Glomerular visceral epithelial cell (primary cell): ENCODE results near the gene PLCD1.
A peak's percentile ranks its signal among the peaks of the same experiment; 100 is the strongest.
"Not testable (repeated sequence)": the region's sequence is repeated elsewhere in the genome, so short reads cannot be mapped to it uniquely, and the experiment has no call there.

Experiments used
- DNase-seq: peaks from one replicate; pipeline ENCODE4 v3.0.0-alpha.2; 2016; ENCODE audit errors: extremely low spot score

Gene PLCD1

DNA sequence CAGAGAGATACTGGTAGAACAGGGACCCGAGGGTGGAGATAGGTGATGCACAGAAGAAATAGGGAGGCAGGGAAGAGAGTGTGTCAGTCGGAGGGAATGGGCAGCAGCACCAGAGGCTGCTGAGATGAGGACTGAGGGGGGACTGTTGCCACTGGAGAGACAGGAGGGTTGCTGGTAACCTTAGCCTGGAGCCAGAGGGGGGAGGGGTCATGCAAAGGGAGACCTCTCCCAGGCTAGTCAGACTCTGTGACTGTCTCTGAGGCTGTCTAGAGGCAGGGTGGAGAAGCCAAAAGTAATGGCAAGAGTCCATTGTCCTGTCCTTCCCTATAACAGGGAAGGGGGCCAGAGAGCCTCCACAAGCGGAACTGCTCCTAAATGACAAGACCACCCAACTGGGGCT is 7.5 kb upstream of the PLCD1 start:
- DNase-seq, result no peak

DNA sequence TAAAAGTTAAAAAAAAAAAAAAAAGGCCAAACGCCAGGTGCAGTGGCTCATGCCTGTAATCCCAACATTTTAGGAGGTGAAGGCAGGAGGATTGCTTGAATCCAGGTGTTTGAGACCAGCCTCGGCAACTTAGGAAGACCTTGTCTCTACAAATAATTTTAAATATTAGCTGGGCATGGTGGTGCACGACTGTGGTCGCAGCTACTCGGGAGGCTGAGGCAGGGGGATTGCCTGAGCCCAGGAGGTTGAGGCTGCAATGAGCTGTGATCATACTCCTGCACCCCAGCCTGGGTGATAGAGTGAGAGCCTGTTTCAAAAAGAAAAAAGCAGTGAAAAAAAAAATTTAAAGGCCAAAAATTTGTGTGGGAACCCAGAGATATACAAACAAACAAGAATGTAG is 6.8 kb upstream of the PLCD1 start:
- no peak for DNase-seq

DNA sequence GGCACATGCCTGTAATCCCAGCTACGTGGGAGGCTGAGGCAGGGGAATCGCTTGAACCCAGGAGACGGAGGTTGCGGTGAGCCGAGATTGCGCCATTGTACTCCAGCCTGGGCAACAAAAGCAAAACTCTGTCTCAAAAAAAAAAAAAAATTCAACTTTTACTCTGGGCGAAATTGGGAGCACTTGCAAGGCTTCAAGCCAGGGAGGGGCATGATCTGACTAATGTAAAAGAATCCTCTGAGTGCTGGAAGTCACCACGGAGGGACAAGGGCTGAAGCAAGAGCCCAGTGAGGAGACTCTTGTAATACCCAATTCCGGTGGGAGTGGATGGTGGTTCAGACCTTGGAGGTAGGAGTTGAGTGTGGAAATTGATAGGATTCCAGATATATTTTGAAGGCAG is 4.9 kb upstream of the PLCD1 start:
- not testable (repeated sequence) for DNase-seq

DNA sequence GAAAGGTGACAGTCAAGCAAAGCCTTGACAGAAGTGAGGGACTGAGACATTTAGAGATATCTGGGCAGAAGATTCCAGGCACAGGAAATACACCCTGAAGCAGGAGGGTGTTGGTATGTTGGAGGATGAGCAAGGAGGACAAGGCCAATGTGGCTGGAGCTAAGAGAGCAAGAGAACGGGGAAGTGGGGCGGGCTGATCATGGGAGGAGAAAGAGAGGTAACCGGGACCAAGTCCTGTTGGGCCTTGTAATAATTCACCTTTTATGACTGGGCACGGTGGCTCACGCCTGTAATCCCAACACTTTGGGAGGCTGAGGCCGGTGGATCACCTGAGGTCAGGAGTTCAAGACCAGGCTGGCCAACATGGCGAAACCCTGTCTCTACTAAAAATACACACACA is 4.1 kb upstream of the PLCD1 start:
- DNase-seq, result not testable (repeated sequence)

DNA sequence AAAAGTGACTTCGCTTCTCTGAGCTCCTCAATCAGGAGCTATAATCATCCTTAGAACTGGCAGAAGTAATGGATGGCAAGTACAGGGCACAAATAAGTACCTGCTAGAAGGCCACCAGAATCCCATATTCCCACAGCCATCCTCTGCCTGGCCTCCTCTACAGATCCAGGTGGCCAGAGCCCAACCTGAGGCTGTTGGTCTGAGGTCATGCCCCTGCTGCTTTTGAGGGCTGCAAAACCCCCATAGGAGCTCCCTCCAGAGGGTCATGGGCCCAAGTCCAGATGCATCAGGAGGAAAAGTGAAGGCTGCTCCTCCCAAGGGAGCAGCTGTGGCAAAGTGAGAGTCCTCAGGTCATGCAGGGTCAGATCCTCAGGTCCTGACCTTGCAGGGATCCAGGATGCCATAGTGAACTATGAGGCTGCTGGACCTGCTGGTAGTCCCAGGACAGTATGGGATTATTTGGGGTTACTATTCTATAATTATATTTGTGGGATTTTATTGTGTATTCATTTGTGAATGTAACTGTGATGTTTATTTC is 3.0 kb upstream of the PLCD1 start:
- no peak for DNase-seq

DNA sequence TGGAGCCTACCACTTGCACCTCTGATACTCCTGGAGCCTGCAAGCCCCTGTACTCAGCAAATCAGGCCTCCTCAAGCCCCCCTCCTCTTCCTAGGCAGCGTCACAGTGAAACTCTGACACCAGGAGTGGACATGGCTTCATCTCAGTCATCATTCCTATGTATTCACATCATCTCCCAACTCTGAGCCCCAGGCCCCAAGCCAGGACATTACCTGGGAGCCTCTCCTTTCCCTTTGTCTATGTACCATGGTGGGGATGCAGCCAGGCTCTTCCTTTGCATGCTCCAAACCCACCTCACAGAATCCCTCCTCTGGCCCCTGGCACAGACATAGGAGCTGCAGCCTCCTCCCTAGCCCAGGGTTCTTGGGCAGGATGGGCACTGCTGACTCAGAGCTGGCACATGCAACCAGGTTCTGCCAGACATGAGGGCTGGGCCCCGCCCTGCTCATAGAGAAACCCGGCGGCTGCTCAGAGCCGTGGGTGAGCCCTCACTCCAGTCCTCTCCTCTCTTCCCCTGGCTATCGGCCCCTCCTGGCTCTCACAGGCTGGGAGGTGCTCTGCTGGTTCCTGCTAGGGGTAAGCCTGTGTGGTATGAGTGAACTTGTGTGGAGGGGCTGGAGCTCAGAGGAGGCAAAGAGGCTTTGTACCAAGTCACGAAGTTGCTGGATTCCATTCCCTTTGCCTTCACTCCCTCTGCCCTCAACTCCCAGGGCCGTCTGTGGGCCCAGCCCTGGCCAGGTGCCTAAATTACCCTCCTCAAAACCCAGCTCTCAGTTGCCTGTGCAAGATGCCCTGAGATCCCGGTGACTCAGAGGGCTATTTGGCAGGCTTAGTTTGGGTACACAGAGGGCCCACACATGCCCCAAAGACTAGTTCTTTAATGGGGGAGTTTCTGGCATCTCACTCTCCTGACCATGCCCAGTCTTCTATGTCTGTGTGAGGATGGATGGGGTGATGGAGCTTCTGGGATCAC is 1.9 kb upstream of the PLCD1 start:
- peak; percentile 72 for DNase-seq

DNA sequence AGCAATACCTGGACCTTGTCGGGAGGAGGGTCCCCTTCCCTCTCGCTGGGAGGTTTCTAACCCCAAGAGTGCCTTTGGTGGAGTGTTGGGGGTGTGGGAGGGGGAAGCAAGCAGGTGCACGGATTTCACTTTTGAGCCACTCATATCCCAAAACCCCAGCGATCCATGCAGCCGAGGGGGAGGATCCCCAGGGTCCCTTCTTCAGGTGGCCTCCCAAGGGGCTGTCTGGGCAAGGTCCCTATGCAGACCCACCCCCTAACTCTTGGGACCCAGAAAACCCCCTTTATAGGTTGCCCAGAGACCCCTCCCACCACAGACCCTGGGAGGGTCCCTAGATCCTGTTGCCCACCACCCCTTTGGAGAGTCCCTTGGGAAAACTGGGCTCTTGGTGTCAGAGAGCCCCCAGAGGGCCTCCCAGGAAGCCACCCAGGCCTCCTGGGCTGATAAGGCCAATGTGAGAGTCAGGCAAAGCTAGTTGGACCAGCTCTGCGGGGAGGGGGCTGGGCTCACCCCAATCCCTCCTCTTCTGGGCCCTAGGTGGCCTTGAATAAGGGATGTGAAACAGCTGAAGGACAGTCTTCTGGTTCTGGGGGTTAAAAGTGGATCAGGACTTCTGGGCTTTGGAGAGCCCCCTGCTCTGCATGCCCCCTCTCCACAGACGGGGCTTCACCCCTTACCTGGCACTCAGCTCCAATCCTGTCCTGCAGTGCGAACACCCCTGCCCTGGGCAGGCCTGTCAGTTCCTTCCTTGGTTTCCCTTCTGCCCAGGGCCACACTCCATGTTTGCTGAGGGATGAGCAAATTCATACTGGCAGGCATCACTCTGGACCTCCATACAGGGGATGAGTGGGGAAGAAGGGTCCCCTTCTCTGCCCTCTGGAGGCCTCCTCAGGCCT is 932 bp upstream of the PLCD1 start:
- DNase-seq, result no peak

DNA sequence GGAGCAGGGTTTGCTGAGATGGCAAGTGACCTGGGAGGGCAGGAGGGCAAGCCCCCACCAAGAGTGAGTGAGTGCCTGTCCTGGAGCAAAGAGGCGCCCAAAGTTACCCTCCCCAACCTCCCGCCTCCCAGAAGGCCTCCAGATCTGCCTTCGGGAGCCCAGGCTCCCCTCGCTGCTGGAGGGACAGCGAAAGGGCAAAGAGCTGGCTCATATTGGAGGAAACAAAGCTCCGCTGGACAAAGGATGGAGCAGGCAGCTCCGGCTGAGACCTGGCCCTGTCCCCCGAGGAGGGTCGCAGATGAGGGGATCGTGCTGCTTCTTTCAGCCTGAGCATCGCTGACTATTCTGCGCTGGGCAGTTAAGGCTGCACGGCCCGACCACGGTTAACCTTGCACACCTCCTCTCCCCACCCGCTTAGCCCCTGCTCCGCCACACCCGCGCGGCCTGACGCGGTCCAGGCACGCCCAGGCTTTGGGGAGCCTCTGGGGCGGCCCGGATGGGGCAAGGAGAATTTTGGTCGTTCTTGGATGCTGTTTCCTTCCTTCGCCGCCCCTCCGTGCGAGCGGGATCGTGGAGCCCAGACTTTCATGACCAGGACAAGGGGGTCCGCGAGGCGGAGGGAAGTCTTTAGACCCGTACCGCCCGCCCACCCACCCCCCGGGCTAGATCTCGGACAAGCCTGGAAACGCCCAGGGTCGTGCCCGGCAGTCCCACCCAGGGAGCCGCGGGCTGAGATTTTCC is 651 bp downstream of the PLCD1 start:
- no peak for DNase-seq

DNA sequence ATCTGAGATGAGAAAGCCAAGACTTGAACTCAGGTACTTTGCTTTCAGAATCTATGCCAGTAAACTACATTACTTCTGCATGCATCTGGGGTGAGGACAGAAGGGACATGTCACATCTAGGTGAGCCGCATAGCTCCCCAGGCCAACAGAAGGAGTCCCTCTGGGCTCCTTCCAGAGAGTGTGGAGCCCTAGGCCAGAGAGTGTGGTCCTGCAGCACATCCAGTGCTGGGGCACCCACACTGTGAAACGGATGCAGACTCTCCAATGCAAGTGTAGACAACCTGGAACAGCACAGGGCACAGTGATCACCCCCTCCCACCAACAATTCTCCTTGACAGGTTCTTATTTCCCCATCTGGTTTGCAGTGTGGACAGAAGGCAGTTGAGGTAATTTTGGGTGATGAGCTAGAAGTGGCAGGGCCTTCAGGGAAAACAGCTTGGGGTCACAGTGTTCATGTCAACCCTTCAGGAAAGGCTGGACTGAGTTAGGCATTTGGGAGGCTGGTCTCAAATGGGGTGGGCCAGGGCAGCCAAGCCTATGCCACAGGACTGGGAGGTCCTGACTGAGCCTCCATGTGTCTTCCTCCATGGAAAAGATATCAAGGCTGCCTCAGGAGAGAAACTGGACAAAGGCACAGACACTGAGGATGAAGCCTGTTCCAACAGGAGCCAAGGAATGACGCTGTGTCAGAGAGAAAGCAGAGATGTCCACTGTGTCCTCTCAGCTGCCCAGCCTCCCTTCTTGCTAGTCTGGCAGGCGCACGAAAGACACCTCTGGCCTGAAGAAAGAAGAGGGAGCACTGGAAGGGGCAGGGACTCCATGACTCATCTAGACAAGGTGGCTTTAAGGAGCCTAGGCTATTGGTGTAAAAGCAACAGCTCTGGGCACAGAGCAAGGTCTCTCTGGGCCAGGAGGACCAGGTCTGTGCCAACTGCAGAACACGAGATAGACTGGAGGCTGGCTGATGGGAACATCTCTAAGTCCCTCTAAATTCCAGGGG is 1.7 kb downstream of the PLCD1 start:
- DNase-seq, result no peak

DNA sequence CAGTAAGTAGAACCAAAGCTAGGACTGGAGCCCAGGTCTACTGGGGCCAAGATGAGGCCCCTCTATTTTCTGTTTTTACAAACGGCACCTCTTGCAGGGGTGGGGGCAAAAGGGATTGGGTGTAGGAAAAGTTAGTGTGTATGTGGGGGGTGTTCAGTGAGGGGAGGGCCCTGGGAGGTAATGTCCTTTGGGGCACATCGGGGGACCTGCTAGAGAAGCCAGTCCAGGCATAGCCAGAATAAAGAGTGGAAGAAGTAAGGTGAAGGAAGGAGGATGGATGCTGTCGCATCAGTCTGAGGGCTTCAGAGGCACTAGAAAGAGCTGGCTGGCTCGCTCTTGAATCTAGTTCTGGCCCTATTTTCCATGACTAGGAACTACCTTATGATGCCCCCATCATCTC is 2.6 kb downstream of the PLCD1 start:
- no peak for DNase-seq

DNA sequence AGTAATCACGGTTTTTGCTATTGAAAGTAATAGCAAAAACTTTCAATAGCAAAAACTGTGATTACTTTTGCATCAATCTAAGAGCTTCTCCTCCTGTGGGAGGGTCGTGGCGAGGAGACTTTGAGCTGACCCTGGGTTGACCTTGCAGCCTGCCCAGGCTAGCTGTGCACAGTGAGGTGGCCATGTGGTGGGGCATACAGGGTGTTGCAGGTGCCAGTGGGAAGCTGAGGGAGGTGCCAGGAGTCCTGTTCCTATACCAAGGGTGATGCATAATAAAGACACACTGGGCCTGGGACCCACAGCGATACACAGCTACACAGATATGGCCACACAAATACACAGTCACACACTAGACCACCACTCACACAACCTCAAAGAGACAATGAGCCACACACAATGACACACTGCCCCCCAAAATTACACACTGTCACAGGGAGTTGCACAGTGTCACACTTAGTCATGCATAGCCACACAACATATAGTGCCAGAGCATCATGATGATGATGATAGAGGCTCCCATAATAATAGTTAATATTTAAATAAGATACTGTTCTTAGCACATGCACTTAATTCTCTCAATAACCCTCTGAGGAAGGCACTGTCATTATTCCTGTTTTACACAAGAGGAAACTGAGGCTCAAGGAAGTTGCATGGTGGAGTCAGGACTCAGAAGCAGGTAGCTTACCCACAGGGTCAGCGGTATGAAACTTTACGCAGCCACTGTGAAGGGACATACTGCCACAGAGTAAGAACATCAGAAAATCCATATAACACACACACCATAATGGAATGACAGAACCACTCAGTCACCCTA is 6.3 kb downstream of the PLCD1 start:
- DNase-seq, result no peak

DNA sequence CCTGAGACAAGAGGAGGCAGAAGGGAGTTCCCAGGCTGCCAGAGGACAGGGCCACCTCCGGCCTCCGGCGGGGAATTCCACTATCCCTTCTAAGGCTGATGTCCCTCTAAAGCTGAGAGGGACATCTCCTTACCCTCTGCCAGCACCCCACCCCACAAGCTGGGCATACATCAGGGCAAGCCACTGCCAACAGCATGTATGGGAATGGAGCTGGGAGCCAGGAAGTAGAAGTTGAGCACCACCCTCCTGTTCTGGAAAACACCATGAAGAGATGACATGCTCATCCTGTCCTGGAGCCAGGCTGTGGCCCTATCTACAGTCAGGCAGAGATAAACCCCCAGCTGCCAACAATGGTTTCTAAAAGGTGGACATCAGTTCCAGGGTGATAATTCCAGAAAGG is 7.1 kb downstream of the PLCD1 start:
- DNase-seq, result no peak

DNA sequence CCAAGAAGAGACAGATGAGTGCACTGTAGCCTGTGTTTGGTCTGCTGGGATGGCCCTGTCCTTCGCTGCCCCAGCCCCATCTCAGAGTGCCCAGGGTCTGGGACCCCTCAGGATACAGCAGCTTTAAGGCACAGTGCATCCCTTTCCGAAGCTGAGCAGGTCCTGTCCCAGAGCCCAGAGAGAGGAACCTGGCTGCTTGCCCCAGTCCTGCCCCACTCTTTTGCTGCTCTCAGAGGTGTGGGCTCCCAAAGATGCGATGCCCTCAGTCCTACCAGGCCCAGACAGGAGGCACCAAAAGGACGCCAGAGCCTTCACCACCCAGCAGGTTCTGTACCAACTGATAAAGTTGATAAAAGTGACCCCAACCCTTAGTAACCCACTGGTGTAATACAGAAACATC is 8.2 kb downstream of the PLCD1 start:
- DNase-seq, result no peak

DNA sequence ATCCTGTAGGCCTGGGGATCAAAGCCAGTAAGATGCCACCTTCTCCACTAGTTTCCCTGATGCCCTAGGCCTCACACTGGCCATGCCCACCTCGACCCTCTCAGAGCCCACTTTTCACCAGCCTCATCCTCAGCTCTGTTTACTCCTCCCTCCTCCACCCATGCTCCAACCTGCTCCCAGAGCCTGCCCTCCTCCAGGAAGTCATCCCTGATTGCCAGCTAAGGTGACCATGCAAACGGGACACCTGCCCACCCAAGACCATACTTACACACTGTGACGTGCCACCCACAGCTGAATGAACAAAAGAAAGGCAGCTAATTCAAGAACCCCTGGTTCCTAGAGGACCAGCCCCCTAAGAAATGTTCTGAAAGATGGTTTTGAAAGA is 9.1 kb downstream of the PLCD1 start:
- no peak for DNase-seq

DNA sequence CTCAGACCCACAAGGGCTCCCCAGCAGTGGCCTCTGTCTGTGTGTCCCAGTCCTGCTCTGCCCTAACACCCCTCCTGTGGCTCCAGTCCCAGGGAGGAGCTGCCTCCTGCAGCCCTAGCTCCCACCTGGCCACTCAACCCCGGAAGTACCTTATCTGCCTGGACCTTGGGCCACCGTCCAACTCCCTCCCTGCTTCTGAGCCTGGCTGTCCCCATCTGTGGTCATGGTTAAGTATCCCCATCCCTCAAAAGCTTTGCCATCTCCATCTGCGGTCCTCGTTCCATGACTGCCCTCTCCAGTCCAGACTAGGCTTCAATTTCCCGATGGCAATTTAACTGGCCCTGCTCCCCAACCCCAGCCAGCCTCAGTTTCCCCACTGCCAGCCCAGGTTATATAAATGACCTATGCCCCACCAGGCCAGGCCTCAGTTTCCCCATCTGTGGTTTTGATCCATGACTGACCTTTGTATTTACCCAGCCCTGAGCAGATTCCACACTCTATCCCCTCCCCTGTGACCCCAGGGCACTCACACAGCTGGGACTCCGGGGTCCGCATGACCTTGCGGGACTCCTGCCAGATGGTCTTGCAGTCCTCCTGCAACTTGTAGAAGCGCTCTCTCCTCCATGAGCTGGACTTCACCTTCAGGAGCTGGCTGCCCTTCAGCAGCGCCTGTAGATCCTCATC is 9.6 kb downstream of the PLCD1 start:
- DNase-seq, result no peak

DNA sequence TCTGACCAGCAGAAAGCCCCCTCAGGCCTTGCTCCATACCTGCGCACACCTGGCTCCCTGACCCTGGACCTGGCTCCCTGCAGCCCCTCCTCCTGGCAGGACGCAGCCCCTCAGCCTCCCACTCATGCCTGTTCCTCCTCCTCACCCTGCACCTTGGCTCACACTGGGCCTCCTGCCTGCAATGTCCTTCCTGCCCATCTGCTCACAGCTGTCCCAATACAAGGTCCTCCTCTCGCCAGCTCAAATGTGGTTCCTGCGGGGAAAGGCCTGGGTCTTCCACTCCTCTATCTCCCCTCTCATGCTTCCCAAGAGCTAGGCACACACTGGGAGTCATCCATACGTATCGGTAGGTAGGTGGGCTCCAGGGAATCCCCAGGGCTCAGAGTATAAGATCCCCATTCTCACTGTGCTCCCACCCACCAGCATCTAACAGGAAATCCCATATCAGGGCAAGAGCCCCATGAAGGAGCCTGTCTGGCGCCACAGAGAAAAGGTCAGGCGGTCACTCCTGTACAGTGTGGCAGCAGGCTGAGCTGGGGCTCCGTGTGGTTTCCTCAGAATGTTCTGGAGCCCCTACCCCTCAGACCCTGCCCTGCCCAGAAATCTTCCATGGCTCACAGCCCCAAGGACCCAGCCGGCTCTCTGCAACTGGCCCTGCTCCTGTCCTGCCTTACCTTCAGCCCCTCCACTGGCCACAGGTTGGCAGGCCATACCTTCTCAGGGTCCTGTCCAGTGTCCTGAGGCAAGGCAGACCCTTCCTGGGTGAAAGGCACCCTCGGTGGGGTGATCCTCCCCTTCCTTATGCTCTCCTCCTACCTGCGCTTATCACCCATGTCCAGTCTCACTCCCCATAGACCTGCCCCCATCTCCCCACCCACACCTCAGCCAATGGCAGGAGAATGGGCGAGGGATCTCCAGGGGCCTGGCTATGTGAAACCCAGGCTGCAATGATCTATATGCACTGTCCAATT is 10.9 kb downstream of the PLCD1 start:
- DNase-seq, result no peak

DNA sequence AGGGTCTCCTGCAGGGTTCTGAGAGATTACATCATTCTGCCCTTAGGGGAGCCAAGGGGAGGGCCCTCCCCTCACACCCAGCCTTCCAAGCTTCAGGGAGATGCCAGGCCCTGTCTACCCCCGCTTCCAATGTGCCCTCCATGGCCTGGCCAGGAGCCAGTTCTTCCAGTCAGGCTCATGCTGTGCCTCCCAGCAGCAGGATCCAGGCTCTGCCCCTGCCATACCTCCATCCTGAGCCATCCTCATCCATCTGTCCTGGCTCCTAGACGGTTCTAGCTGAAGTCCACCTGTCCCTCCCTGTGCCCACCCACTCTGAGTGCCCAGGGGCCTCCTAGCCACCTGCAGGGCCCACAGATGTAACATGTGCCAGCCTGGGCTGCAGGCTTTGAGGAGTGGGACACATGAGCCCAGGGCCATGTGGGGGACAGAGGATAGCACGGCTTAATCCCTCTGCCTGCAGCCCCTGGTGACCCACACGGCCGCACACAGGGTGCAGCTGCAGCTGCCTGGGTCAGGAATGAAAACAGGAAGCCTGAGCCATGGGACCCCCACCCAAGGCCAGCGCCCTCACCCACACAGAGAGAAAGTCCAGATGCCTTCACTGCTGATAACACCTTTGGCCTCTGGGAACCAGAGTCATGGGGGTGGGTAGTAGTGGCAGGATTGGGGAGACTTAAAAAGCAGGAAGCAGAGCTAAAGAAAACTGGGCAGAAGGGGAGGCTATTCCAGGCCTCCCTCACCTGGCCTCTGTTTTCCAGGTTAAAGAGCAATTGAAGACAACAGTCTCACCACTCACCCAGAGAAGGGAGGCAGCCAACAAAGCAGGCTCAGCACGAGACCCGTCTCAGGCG is 11.8 kb downstream of the PLCD1 start:
- no peak for DNase-seq
